ENCODE results near the gene BRD4.

- TF ChIP-seq CTCF (IDR thresholded peaks at IDR 0.05; ENCODE audit: extremely low read depth in 1 of 2, insufficient read depth in 1 of 2, low read depth in 1 of 2, low read length in 2 of 2) = no peak
- TF ChIP-seq EZH2 (IDR thresholded peaks at IDR 0.05; ENCODE audit: borderline replicate concordance, low read depth, low read length, severe bottlenecking) = no peak
- TF ChIP-seq MAX (IDR thresholded peaks at IDR 0.05; ENCODE audit: insufficient read depth, insufficient read length) = no peak
- no peak for TF ChIP-seq POLR2A (IDR thresholded peaks at IDR 0.05; ENCODE audit: low read depth, low read length)
- TF ChIP-seq JUN (IDR thresholded peaks at IDR 0.05; ENCODE audit: borderline replicate concordance, insufficient read depth, insufficient read length, low read depth) = no peak
- no peak for TF ChIP-seq POLR2AphosphoS5 (IDR thresholded peaks at IDR 0.05; ENCODE audit: insufficient read depth, low read depth, low read length)
- TF ChIP-seq FOS (IDR thresholded peaks at IDR 0.05; ENCODE audit: borderline replicate concordance, insufficient read depth, low read length) = no peak
- TF ChIP-seq MYC (IDR thresholded peaks at IDR 0.05; ENCODE audit: low read depth, low read length) = no peak
Observed at GRCh38 chr19:15340086-15340485, 7.7 kb upstream of the BRD4 start.
